Measurements from ENCODE around the gene WWTR1.

The WWTR1 gene

GRCh38 chr3:149552700-149553099 is 105.1 kb downstream of the WWTR1 start:
- H3K79me2 ChIP-seq (ENCODE audit: insufficient read depth, low read length), result no peaks in the 10 kb centered on the region
- TF ChIP-seq EZH2 (IDR thresholded peaks at IDR 0.05; ENCODE audit: borderline replicate concordance, low read length) (no peak), CTCF (IDR thresholded peaks at IDR 0.05; ENCODE audit: low read length) (no peak)
- peak overlapping the region; percentile 64 for H3K27ac ChIP-seq (ENCODE audit: low read depth, low read length, poor library complexity, severe bottlenecking)
- H3K9ac ChIP-seq (ENCODE audit: low read length), result no peak overlapping the region
- H3K9me2 ChIP-seq (ENCODE audit: low read depth, low read length), result no peaks in the 10 kb centered on the region
- no peaks in the 10 kb centered on the region for H3K27me3 ChIP-seq (ENCODE audit: insufficient read depth, low read length)
- H2AFZ ChIP-seq (ENCODE audit: low read length), result no peak overlapping the region
- no peaks in the 10 kb centered on the region for H3F3A ChIP-seq (ENCODE audit: insufficient read depth, low read length)
- H3K9me3 ChIP-seq (ENCODE audit: low read length), result no peaks in the 10 kb centered on the region
- no peak overlapping the region for H3K4me3 ChIP-seq (ENCODE audit: low read depth, low read length, poor library complexity, severe bottlenecking)
- H3K36me3 ChIP-seq (ENCODE audit: insufficient read depth, low read length), result no peaks in the 10 kb centered on the region
- H4K20me1 ChIP-seq (ENCODE audit: insufficient read depth, low read length), result no peaks in the 10 kb centered on the region
- peaks cover 39% of the 10 kb centered on the region for H3K4me1 ChIP-seq (ENCODE audit: insufficient read depth, low read length, severe bottlenecking)
- no peak overlapping the region for H3K4me2 ChIP-seq (ENCODE audit: low read length)

GRCh38 chr3:149551500-149551899 is 106.3 kb downstream of the WWTR1 start:
- Histone ChIP-seq H3K79me2 (ENCODE audit: insufficient read depth, low read length) (no peaks in the 10 kb centered on the region), H3K9ac (ENCODE audit: low read length) (no peak overlapping the region), H3K4me2 (ENCODE audit: low read length) (no peak overlapping the region), H3K27me3 (ENCODE audit: insufficient read depth, low read length) (no peaks in the 10 kb centered on the region), H3K9me3 (ENCODE audit: low read length) (no peaks in the 10 kb centered on the region), H3K4me3 (ENCODE audit: low read depth, low read length, poor library complexity, severe bottlenecking) (no peak overlapping the region), H4K20me1 (ENCODE audit: insufficient read depth, low read length) (no peaks in the 10 kb centered on the region), H2AFZ (ENCODE audit: low read length) (no peak overlapping the region), H3K9me2 (ENCODE audit: low read depth, low read length) (no peaks in the 10 kb centered on the region), H3F3A (ENCODE audit: insufficient read depth, low read length) (no peaks in the 10 kb centered on the region), H3K4me1 (ENCODE audit: insufficient read depth, low read length, severe bottlenecking) (peaks cover 39% of the 10 kb centered on the region), H3K27ac (ENCODE audit: low read depth, low read length, poor library complexity, severe bottlenecking) (no peak overlapping the region), H3K36me3 (ENCODE audit: insufficient read depth, low read length) (no peaks in the 10 kb centered on the region)
- no peak for TF ChIP-seq EZH2 (IDR thresholded peaks at IDR 0.05; ENCODE audit: borderline replicate concordance, low read length)
- no peak for TF ChIP-seq CTCF (IDR thresholded peaks at IDR 0.05; ENCODE audit: low read length)

DNA sequence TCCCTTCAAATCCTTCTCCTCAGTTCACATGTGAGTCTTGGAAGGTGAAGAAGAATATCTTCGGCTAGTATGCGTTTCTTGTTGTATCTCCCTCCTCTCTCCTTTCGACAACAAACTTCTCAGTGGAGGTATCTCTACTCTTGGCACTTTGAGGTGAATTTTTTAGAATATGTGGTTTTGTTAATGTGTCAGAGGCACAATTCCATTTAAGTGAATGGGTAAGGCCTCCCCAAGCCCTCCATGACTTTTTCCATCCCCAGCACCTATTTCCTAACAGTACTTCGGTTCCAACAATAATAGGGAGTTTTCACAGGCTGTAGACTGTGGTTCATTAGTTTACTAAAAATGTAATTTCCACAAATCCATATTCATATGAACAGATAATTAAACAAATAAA is 109.2 kb downstream of the WWTR1 start:
- TF ChIP-seq EZH2 (IDR thresholded peaks at IDR 0.05; ENCODE audit: borderline replicate concordance, low read length), result no peak
- no peak for TF ChIP-seq CTCF (IDR thresholded peaks at IDR 0.05; ENCODE audit: low read length)
- Histone ChIP-seq H3F3A (ENCODE audit: insufficient read depth, low read length) (no peaks in the 10 kb centered on the region), H3K4me2 (ENCODE audit: low read length) (no peak overlapping the region), H3K27ac (ENCODE audit: low read depth, low read length, poor library complexity, severe bottlenecking) (no peak overlapping the region), H3K4me3 (ENCODE audit: low read depth, low read length, poor library complexity, severe bottlenecking) (no peak overlapping the region), H3K36me3 (ENCODE audit: insufficient read depth, low read length) (no peaks in the 10 kb centered on the region), H2AFZ (ENCODE audit: low read length) (no peak overlapping the region), H3K9me3 (ENCODE audit: low read length) (no peaks in the 10 kb centered on the region), H3K9me2 (ENCODE audit: low read depth, low read length) (no peaks in the 10 kb centered on the region), H3K79me2 (ENCODE audit: insufficient read depth, low read length) (no peaks in the 10 kb centered on the region), H3K4me1 (ENCODE audit: insufficient read depth, low read length, severe bottlenecking) (peaks cover 13% of the 10 kb centered on the region), H3K9ac (ENCODE audit: low read length) (no peak overlapping the region), H3K27me3 (ENCODE audit: insufficient read depth, low read length) (no peaks in the 10 kb centered on the region), H4K20me1 (ENCODE audit: insufficient read depth, low read length) (no peaks in the 10 kb centered on the region)

Data from OCI-LY1 (cell line).